ENCODE data around the gene PRKCE. TPM values are rescaled to one million over a fixed set of nuclear protein-coding genes. Genes with fewer than 3 reads are reported as not detected.

The PRKCE gene
- total RNA-seq, 2 experiments from 2014 or later = 17.0 to 42.1 TPM

DNA sequence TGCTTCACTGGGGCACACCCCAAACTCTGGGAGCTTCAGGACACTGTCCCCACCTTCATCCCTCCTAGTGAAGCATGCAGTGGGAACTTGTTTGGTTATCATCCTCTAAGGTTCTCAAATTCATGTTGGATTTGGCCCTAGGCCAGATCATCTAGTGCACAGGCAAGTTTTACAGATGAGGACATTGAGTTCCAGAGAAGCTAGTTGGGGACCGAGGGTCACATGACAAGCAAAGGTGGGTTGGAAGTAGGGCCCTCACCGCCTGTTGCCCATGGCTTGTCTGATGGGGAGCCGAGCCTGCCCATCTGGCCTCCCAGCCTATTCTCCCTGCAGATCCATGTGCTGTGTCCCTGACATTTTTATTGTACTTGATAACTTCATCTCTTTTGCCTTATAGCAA is 2.8 kb downstream of the PRKCE start:
- Histone ChIP-seq H3K4me1 (ENCODE audit: insufficient read depth, low read length, poor library complexity, severe bottlenecking) (peaks cover 19% of the 10 kb centered on the region), H2AFZ (ENCODE audit: low read length) (no peak overlapping the region), H4K20me1 (ENCODE audit: insufficient read depth, low read length) (no peaks in the 10 kb centered on the region; the same call in 1 of the 2 replicates), H3K36me3 (ENCODE audit: insufficient read depth, low read length) (no peaks in the 10 kb centered on the region), H3K79me2 (ENCODE audit: insufficient read depth, low read depth, low read length) (peaks cover 3% of the 10 kb centered on the region; the same call in 1 of the 2 replicates), H3K9me3 (ENCODE audit: low read length) (no peaks in the 10 kb centered on the region), H3K4me2 (ENCODE audit: low read length) (peak overlapping the region; percentile 99; the same call in 1 of the 2 replicates), H3K4me3 (ENCODE audit: low read depth, low read length, poor library complexity, severe bottlenecking) (no peak overlapping the region), H3K9me2 (ENCODE audit: insufficient read depth, low read length) (no peaks in the 10 kb centered on the region), H3K27ac (ENCODE audit: low read depth, low read length, poor library complexity, severe bottlenecking) (no peak overlapping the region)
- no peak for DNase-seq (ENCODE audit: low spot score)
- ChIA-PET CTCF (ENCODE audit: unreplicated experiment) (no interaction called here), POLR2A (interaction anchor here (0.7 to 1.1 kb wide), 2 partner anchors 11 to 1980 kb away, joined by 3 to 10 read pairs; no protein-coding TSS in a partner anchor)
- TF ChIP-seq, protein P1, sequence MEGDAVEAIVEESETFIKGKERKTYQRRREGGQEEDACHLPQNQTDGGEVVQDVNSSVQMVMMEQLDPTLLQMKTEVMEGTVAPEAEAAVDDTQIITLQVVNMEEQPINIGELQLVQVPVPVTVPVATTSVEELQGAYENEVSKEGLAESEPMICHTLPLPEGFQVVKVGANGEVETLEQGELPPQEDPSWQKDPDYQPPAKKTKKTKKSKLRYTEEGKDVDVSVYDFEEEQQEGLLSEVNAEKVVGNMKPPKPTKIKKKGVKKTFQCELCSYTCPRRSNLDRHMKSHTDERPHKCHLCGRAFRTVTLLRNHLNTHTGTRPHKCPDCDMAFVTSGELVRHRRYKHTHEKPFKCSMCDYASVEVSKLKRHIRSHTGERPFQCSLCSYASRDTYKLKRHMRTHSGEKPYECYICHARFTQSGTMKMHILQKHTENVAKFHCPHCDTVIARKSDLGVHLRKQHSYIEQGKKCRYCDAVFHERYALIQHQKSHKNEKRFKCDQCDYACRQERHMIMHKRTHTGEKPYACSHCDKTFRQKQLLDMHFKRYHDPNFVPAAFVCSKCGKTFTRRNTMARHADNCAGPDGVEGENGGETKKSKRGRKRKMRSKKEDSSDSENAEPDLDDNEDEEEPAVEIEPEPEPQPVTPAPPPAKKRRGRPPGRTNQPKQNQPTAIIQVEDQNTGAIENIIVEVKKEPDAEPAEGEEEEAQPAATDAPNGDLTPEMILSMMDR (conservative IDR thresholded peaks at IDR 0.05; ENCODE audit: low read length) = no peak
- TF ChIP-seq EZH2phosphoT487 (IDR thresholded peaks at IDR 0.05; ENCODE audit: borderline replicate concordance, low read depth, low read length) = no peak
- intact Hi-C loops (cut with micrococcal nuclease; ENCODE audit: unreplicated experiment) = loop anchor here (5.0 kb wide), 2 partner anchors 38 to 88 kb away; no protein-coding TSS in a partner anchor
- BruUV-seq (replicated peaks) = no TSS peak

DNA sequence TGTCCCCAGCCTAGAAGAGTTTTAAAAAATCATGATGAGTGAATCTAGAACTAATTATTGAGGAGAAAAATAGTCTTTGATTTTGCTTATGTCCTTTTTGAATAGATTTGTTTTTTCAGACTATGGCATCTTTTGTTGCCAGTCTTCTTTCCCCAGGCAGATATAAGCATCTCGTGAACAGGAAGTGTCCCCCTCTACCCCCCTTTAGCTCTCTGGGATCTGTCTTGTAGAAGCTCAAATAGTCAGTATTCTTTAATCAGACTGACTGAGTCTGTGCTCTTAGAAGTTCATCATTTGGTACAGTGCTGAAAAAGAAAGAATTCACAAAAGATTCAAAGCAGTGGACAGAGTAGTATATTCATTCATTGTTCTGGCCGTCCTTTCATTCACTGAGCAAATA is 10.4 kb downstream of the PRKCE start:
- ChIA-PET CTCF (ENCODE audit: unreplicated experiment) (no interaction called here), POLR2A (interaction anchor here (0.7 to 1.4 kb wide), 2 partner anchors 82 to 118 kb away, joined by 3 to 4 read pairs; no protein-coding TSS in a partner anchor)
- Histone ChIP-seq H3K27ac (ENCODE audit: low read depth, low read length, poor library complexity, severe bottlenecking) (no peak overlapping the region), H3K9me2 (ENCODE audit: insufficient read depth, low read length) (no peaks in the 10 kb centered on the region), H3K4me2 (ENCODE audit: low read length) (no peak overlapping the region), H3K4me1 (ENCODE audit: insufficient read depth, low read length, poor library complexity, severe bottlenecking) (peaks cover 14% of the 10 kb centered on the region), H2AFZ (ENCODE audit: low read length) (no peak overlapping the region), H3K4me3 (ENCODE audit: low read depth, low read length, poor library complexity, severe bottlenecking) (no peak overlapping the region), H3K79me2 (ENCODE audit: insufficient read depth, low read depth, low read length) (no peaks in the 10 kb centered on the region), H3K9me3 (ENCODE audit: low read length) (no peaks in the 10 kb centered on the region), H4K20me1 (ENCODE audit: insufficient read depth, low read length) (no peaks in the 10 kb centered on the region), H3K36me3 (ENCODE audit: insufficient read depth, low read length) (no peaks in the 10 kb centered on the region)
- BruUV-seq (replicated peaks) = TSS peak; percentile 5
- DNase-seq (ENCODE audit: low spot score) = no peak
- intact Hi-C loops (cut with micrococcal nuclease; ENCODE audit: unreplicated experiment) = no loop called here
- TF ChIP-seq EZH2phosphoT487 (IDR thresholded peaks at IDR 0.05; ENCODE audit: borderline replicate concordance, low read depth, low read length) = no peak
- TF ChIP-seq, protein P1 (conservative IDR thresholded peaks at IDR 0.05; ENCODE audit: low read length) = no peak

DNA sequence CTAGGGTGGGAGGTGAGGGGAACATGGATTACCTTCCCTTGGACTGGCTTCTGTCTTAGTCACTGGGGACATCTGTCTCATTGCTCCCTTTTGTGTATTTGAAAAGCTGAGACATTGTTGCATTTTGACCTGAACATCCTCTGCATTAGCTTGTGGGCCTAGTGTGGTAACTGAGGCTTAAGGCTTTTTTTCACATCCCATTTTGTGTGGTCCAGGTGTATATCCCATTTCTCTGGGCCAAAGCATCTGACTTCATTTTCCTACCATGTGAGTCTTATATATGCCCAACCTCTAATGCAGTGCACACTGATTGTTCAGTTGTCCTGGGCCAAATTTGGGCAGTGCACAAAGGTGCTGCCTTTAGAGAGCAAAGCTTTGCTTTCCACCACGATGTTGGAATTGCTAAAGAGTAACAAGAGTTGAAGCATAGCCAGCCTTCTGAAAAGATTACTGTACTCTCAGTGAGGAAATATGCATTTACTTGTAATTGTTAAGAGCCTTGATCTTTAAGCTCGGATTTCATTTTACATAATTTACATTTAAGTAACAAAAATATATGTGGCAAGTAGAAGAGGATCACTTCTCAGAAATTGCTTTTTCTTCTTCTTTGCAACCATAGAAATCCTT is 13.3 kb downstream of the PRKCE start:
- no TSS peak for BruUV-seq (replicated peaks)
- peaks cover 14% of the 10 kb centered on the region for H3K4me1 ChIP-seq (ENCODE audit: insufficient read depth, low read length, poor library complexity, severe bottlenecking)
- CTCF ChIA-PET (ENCODE audit: unreplicated experiment) = no interaction called here
- POLR2A ChIA-PET = interaction anchor here (0.6 to 2.2 kb wide), 7 partner anchors 9 to 127 kb away, joined by 3 to 10 read pairs (median 3); no protein-coding TSS in a partner anchor
- H3K4me3 ChIP-seq (ENCODE audit: low read depth, low read length, poor library complexity, severe bottlenecking) = no peak overlapping the region
- H4K20me1 ChIP-seq (ENCODE audit: insufficient read depth, low read length) = no peaks in the 10 kb centered on the region
- no peaks in the 10 kb centered on the region for H3K9me2 ChIP-seq (ENCODE audit: insufficient read depth, low read length)
- TF ChIP-seq, protein P1 (conservative IDR thresholded peaks at IDR 0.05; ENCODE audit: low read length) = no peak
- no peak for TF ChIP-seq EZH2phosphoT487 (IDR thresholded peaks at IDR 0.05; ENCODE audit: borderline replicate concordance, low read depth, low read length)
- no peaks in the 10 kb centered on the region for H3K36me3 ChIP-seq (ENCODE audit: insufficient read depth, low read length)
- H3K9me3 ChIP-seq (ENCODE audit: low read length) = no peaks in the 10 kb centered on the region
- peak overlapping the region; percentile 14; the same call in 1 of the 2 replicates for H3K4me2 ChIP-seq (ENCODE audit: low read length)
- no peak overlapping the region for H2AFZ ChIP-seq (ENCODE audit: low read length)
- no peak overlapping the region for H3K27ac ChIP-seq (ENCODE audit: low read depth, low read length, poor library complexity, severe bottlenecking)
- H3K79me2 ChIP-seq (ENCODE audit: insufficient read depth, low read depth, low read length) = no peaks in the 10 kb centered on the region
- intact Hi-C loops (cut with micrococcal nuclease; ENCODE audit: unreplicated experiment) = no loop called here
- peak; percentile 22 for DNase-seq (ENCODE audit: low spot score)

Data from OCI-LY7 (cell line).